H9 (cell line): ENCODE results near the gene ELL3. TPM values are rescaled to one million over a fixed set of nuclear protein-coding genes. Genes with fewer than 3 reads are reported as not detected.

Source experiments
- DNase-seq: peaks from one replicate; pipeline ENCODE4 v3.0.0-alpha.2; 2017
- H2AFZ ChIP-seq: one replicate; pipeline ENCODE4 v1.6.1; 2013; ENCODE audit warnings: mild to moderate bottlenecking, low read length, control low read depth, moderate library complexity
- H2AK5ac ChIP-seq: 2 replicates; pipeline ENCODE4 v1.6.1; 2013; ENCODE audit warnings: low read length, control low read depth, mixed read lengths; ENCODE audit not compliant: insufficient read length
- H2BK120ac ChIP-seq: one replicate; pipeline ENCODE4 v1.6.1; 2013; ENCODE audit warnings: low read depth, mild to moderate bottlenecking, low read length, control low read depth, inconsistent platforms; ENCODE audit not compliant: poor library complexity, severe bottlenecking
- H2BK12ac ChIP-seq: 2 replicates; pipeline ENCODE4 v1.6.1; 2013; ENCODE audit warnings: low read length, control low read depth, mixed read lengths, low read depth; ENCODE audit not compliant: insufficient read length
- H2BK15ac ChIP-seq: 2 replicates; pipeline ENCODE4 v1.6.1; 2013; ENCODE audit warnings: low read depth, low read length, control low read depth
- H2BK20ac ChIP-seq: one replicate; pipeline ENCODE4 v1.6.1; 2013; ENCODE audit warnings: low read depth, mild to moderate bottlenecking, low read length, control low read depth, inconsistent platforms; ENCODE audit not compliant: poor library complexity, severe bottlenecking
- H2BK5ac ChIP-seq: 2 replicates; pipeline ENCODE4 v1.6.1; 2013; ENCODE audit warnings: low read length, control low read depth, mixed read lengths; ENCODE audit not compliant: insufficient read length
- H3K14ac ChIP-seq: 2 replicates; pipeline ENCODE4 v1.6.1; 2013; ENCODE audit warnings: low read length, control low read depth; ENCODE audit not compliant: insufficient read depth
- H3K18ac ChIP-seq: 2 replicates; pipeline ENCODE4 v1.6.1; 2013; ENCODE audit warnings: low read depth, mild to moderate bottlenecking, mixed read lengths, low read length, control low read depth; ENCODE audit not compliant: insufficient read length
- H3K23ac ChIP-seq: 2 replicates; pipeline ENCODE4 v1.6.1; 2013; ENCODE audit warnings: low read length, control low read depth, mixed read lengths, low read depth; ENCODE audit not compliant: insufficient read length
- H3K23me2 ChIP-seq: 2 replicates; pipeline ENCODE4 v1.6.1; 2013; ENCODE audit warnings: low read depth, mild to moderate bottlenecking, mixed read lengths, low read length, control low read depth; ENCODE audit not compliant: insufficient read length, poor library complexity, severe bottlenecking
- H3K27ac ChIP-seq: 2 replicates; pipeline ENCODE4 v1.5.1; 2013; ENCODE audit warnings: low read length, control low read depth, mixed read lengths, low read depth; ENCODE audit not compliant: insufficient read length
- H3K27me3 ChIP-seq: 2 replicates; pipeline ENCODE4 v1.6.1; 2013; ENCODE audit warnings: low read length, control low read depth, inconsistent platforms; ENCODE audit not compliant: insufficient read depth
- H3K4ac ChIP-seq: 2 replicates; pipeline ENCODE4 v1.6.1; 2013; ENCODE audit warnings: low read depth, mild to moderate bottlenecking, control low read depth, inconsistent platforms, low read length, moderate library complexity
- H3K4me1 ChIP-seq: 2 replicates; pipeline ENCODE4 v1.6.1; 2013; ENCODE audit warnings: low read length, control low read depth, inconsistent platforms; ENCODE audit not compliant: insufficient read depth
- H3K4me2 ChIP-seq: 2 replicates; pipeline ENCODE4 v1.6.1; 2013; ENCODE audit warnings: low read length, control low read depth, mixed read lengths; ENCODE audit not compliant: insufficient read length, insufficient read depth
- H3K56ac ChIP-seq: 2 replicates; pipeline ENCODE4 v1.6.1; 2013; ENCODE audit warnings: low read depth, mild to moderate bottlenecking, mixed read lengths, low read length, control low read depth; ENCODE audit not compliant: insufficient read length
- H3K79me1 ChIP-seq: 2 replicates; pipeline ENCODE4 v1.6.1; 2013; ENCODE audit warnings: low read depth, mild to moderate bottlenecking, moderate library complexity, low read length, control low read depth, inconsistent platforms; ENCODE audit not compliant: insufficient read depth, poor library complexity, severe bottlenecking
- H3K79me2 ChIP-seq: 2 replicates; pipeline ENCODE4 v1.6.1; 2013; ENCODE audit warnings: low read length, control low read depth, inconsistent platforms; ENCODE audit not compliant: insufficient read depth
- H3K9ac ChIP-seq: 2 replicates; pipeline ENCODE4 v1.6.1; 2013; ENCODE audit warnings: low read length, control low read depth, mixed read lengths; ENCODE audit not compliant: insufficient read length; ENCODE audit errors: extremely low read depth
- H3K9me3 ChIP-seq: one replicate; pipeline ENCODE4 v1.6.1; 2013; ENCODE audit warnings: low read depth, low read length, inconsistent platforms; ENCODE audit not compliant: control insufficient read depth
- H3T11ph ChIP-seq: one replicate; pipeline ENCODE4 v1.6.1; 2013; ENCODE audit warnings: mild to moderate bottlenecking, low read length, control low read depth, inconsistent platforms
- H4K20me1 ChIP-seq: one replicate; pipeline ENCODE4 v1.6.1; 2013; ENCODE audit not compliant: control insufficient read depth, insufficient read length, insufficient read depth
- H4K5ac ChIP-seq: 2 replicates; pipeline ENCODE4 v1.6.1; 2013; ENCODE audit warnings: low read depth, mild to moderate bottlenecking, mixed read lengths, low read length, control low read depth; ENCODE audit not compliant: insufficient read length
- H4K8ac ChIP-seq: replicated peaks from 2 replicates; pipeline ENCODE4 v1.6.1; 2013; ENCODE audit warnings: low read length, control low read depth, mixed read lengths, low read depth; ENCODE audit not compliant: insufficient read length
- H4K91ac ChIP-seq: 2 replicates; pipeline ENCODE4 v1.6.1; 2013; ENCODE audit warnings: low read depth, mild to moderate bottlenecking, moderate library complexity, mixed read lengths, low read length, control low read depth; ENCODE audit not compliant: insufficient read length
- H3K27ac Mint-ChIP-seq, 3 experiments: 2 replicates in 2 of 3; 3 replicates in 1 of 3; pipeline ENCODE4 v1.8.0; 2020 to 2021; ENCODE audit warnings: mixed read lengths in 3 of 3, mild to moderate bottlenecking in 1 of 3, moderate library complexity in 1 of 3
- H3K27me3 Mint-ChIP-seq: 2 replicates; pipeline ENCODE4 v1.8.0; 2021; ENCODE audit warnings: low read depth, mild to moderate bottlenecking, moderate library complexity, mixed read lengths
- H3K36me3 Mint-ChIP-seq, 3 experiments: 2 replicates in 2 of 3; 3 replicates in 1 of 3; pipeline ENCODE4 v1.8.0; 2020 to 2021; ENCODE audit warnings: low read depth in 3 of 3, mixed read lengths in 3 of 3; ENCODE audit not compliant: insufficient read depth in 1 of 3
- H3K4me1 Mint-ChIP-seq, 2 experiments: 2 replicates each; pipeline ENCODE4 v1.8.0; 2020; ENCODE audit warnings: mixed read lengths in 2 of 2
- H3K4me3 Mint-ChIP-seq, 2 experiments: 2 replicates in 1 of 2; 3 replicates in 1 of 2; pipeline ENCODE4 v1.8.0; 2020 to 2021; ENCODE audit warnings: mild to moderate bottlenecking in 2 of 2, mixed read lengths in 2 of 2, moderate library complexity in 1 of 2
- H3K9me3 Mint-ChIP-seq, 2 experiments: 2 replicates in 1 of 2; 3 replicates in 1 of 2; pipeline ENCODE4 v1.8.0; 2020; ENCODE audit warnings: mild to moderate bottlenecking in 2 of 2, mixed read lengths in 2 of 2, moderate library complexity in 1 of 2
- WGBS: extraction: QIAGEN DNeasy Blood & Tissue Kit; methylation state at CpG from one replicate; pipeline ENCODE4 v1.1.7; 2013; ENCODE audit warnings: missing lambda C conversion rate, low lambda C conversion rate, mixed read lengths; ENCODE audit not compliant: insufficient read length; ENCODE audit errors: extremely low coverage; 5-methylcytosine and 5-hydroxymethylcytosine counted together
- total RNA-seq: library from RNA; stranded (reverse); gene quantifications from 2 replicates; pipeline ENCODE4 v1.2.1, GENCODE V29; 2021
- TF ChIP-seq, protein P1 (sequence below): fragments of 200-600 bp; sonication (generic); conservative IDR thresholded peaks from 3 replicates; pipeline ENCODE4 v1.8.0; 2021; ENCODE audit warnings: antibody characterized with exemption, mild to moderate bottlenecking

Gene ELL3
- total RNA-seq, 1 experiment from 2014 or later, result 6.4 TPM

DNA sequence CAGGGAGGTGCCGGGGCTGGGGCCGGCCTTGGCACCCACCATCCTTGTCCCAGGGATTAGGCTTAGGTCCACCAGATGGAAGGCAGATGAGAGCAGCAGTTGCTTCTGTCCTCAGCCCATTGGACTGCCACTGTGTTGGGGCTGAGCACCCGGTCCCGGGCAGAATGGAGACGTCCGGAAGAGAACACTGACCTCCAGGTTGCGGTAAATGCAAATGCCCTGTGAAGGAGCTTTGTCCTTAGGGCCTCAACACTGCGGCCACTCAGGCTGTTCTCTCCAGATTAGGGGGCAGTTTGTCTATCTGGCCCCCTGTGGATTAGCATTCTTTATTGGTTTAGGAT is 23.1 kb upstream of the ELL3 start, which contains the start of gene SERINC4:
Gene SERINC4, minus strand, starts transcription at position 276 of the 341 bp plus-strand sequence. Its CDS starts 234 bp downstream, at position 42.
- no peak within 1 kb of the TSS for H2BK12ac ChIP-seq
- H4K5ac ChIP-seq, result no peak within 1 kb of the TSS
- no peak within 1 kb of the TSS for H3K27ac ChIP-seq
- TF ChIP-seq, protein P1, sequence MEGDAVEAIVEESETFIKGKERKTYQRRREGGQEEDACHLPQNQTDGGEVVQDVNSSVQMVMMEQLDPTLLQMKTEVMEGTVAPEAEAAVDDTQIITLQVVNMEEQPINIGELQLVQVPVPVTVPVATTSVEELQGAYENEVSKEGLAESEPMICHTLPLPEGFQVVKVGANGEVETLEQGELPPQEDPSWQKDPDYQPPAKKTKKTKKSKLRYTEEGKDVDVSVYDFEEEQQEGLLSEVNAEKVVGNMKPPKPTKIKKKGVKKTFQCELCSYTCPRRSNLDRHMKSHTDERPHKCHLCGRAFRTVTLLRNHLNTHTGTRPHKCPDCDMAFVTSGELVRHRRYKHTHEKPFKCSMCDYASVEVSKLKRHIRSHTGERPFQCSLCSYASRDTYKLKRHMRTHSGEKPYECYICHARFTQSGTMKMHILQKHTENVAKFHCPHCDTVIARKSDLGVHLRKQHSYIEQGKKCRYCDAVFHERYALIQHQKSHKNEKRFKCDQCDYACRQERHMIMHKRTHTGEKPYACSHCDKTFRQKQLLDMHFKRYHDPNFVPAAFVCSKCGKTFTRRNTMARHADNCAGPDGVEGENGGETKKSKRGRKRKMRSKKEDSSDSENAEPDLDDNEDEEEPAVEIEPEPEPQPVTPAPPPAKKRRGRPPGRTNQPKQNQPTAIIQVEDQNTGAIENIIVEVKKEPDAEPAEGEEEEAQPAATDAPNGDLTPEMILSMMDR, result no peak
- H3K4me1 Mint-ChIP-seq, result peaks cover 54 to 59% of the 10 kb centered on the region in 2 experiments
- no peaks in the 10 kb centered on the region for H4K20me1 ChIP-seq
- H2BK15ac ChIP-seq, result no peak within 1 kb of the TSS
- H2BK120ac ChIP-seq, result no peak within 1 kb of the TSS
- peak within 1 kb of the TSS; percentile 99 for H3K4me2 ChIP-seq
- no peak within 1 kb of the TSS for H3K18ac ChIP-seq
- no peak within 1 kb of the TSS for H3T11ph ChIP-seq
- no CpG with 5 or more reads among the region's 8 CpGs for WGBS
- no peak within 1 kb of the TSS for H3K4ac ChIP-seq
- H2BK20ac ChIP-seq, result no peak within 1 kb of the TSS
- H2AFZ ChIP-seq, result no peak within 1 kb of the TSS
- no peaks in the 10 kb centered on the region for H3K79me2 ChIP-seq
- no peak for DNase-seq
- no peak within 1 kb of the TSS for H3K23ac ChIP-seq
- H3K27ac Mint-ChIP-seq, result peak within 1 kb of the TSS; percentile 97 to 100 (median 98)
- no peak within 1 kb of the TSS for H2BK5ac ChIP-seq
- H3K4me1 ChIP-seq, result peaks cover 7% of the 10 kb centered on the region; the same call in 1 of the 2 replicates
- H3K56ac ChIP-seq, result no peak within 1 kb of the TSS
- H3K9me3 ChIP-seq, result no peaks in the 10 kb centered on the region
- no peaks in the 10 kb centered on the region for H3K9me3 Mint-ChIP-seq
- H3K36me3 Mint-ChIP-seq, result peaks cover 41 to 81% (median 55%) of the 10 kb centered on the region in 3 experiments
- H4K8ac ChIP-seq, result no peak within 1 kb of the TSS
- no peaks in the 10 kb centered on the region for H3K79me1 ChIP-seq
- no peak within 1 kb of the TSS for H4K91ac ChIP-seq
- no peaks in the 10 kb centered on the region; the same call in 1 of the 2 replicates for H3K27me3 Mint-ChIP-seq
- peak within 1 kb of the TSS; percentile 41; the same call in 1 of the 2 replicates for H3K14ac ChIP-seq
- H3K9ac ChIP-seq, result peak within 1 kb of the TSS; percentile 82
- H3K23me2 ChIP-seq, result peaks cover 4% of the 10 kb centered on the region
- no peaks in the 10 kb centered on the region for H3K27me3 ChIP-seq
- H3K4me3 Mint-ChIP-seq, result peak within 1 kb of the TSS; percentile 99
- H2AK5ac ChIP-seq, result no peak within 1 kb of the TSS
